Measurements from ENCODE around the gene FAM53B.

Gene FAM53B

GRCh38 chr10:124707144-124707467 lies 37.1 kb downstream of the FAM53B start:
- Histone ChIP-seq H3K27ac (replicated peaks; ENCODE audit: low read length) (no peak overlapping the region), H3K4me1 (ENCODE audit: control insufficient read depth in 2 of 2, insufficient read depth in 1 of 2, low read depth in 1 of 2, low read length in 2 of 2) (peaks cover 11 to 20% of the 10 kb centered on the region in 2 donors)
- no CpG with 5 or more reads among the region's 3 CpGs for WGBS, 2 donors (ENCODE audit: extremely low coverage in 2 of 2, insufficient read length in 2 of 2, insufficient replicate concordance in 1 of 2)

GRCh38 chr10:124706462-124707143 lies 37.6 kb downstream of the FAM53B start:
- no peaks in the 10 kb centered on the region for H3K27me3 ChIP-seq (ENCODE audit: control insufficient read depth in 3 of 3, insufficient read depth in 3 of 3, low read depth in 1 of 3, low read length in 3 of 3)
- H3K79me1 ChIP-seq (ENCODE audit: low read depth, low read length): peaks cover 2% of the 10 kb centered on the region
- H3K36me3 ChIP-seq (replicated peaks in 1 of 2; ENCODE audit: control insufficient read depth in 2 of 2, insufficient read depth in 2 of 2, low read length in 2 of 2): peaks cover 20 to 50% of the 10 kb centered on the region in 2 donors
- no peak overlapping the region for H4K8ac ChIP-seq (ENCODE audit: low read depth, low read length)
- H4K91ac ChIP-seq (ENCODE audit: low read depth, low read length, poor library complexity): no peak overlapping the region
- no CpG with 5 or more reads among the region's 9 CpGs for WGBS, 2 donors (ENCODE audit: extremely low coverage in 2 of 2, insufficient read length in 2 of 2, insufficient replicate concordance in 1 of 2)
- peak overlapping the region; percentile 1 for H3K18ac ChIP-seq (ENCODE audit: low read length)
- H2BK120ac ChIP-seq (ENCODE audit: low read depth, low read length): no peak overlapping the region
- no peak for DNase-seq (ENCODE audit: low spot score)
- no peak overlapping the region for H2BK12ac ChIP-seq (ENCODE audit: low read length)
- H3K27ac ChIP-seq (replicated peaks; ENCODE audit: low read length): no peak overlapping the region
- peak overlapping the region; percentile 39 for H3K9ac ChIP-seq (ENCODE audit: low read depth, low read length, poor library complexity)
- no peak overlapping the region for H3K4me3 ChIP-seq (ENCODE audit: low read length in 2 of 2)
- H3K4me2 ChIP-seq (ENCODE audit: insufficient read depth, low read length, poor library complexity, severe bottlenecking): no peak overlapping the region
- H2AFZ ChIP-seq (ENCODE audit: low read length): no peak overlapping the region
- H2AK5ac ChIP-seq (ENCODE audit: low read depth, low read length): no peak overlapping the region
- H2BK15ac ChIP-seq (ENCODE audit: low read length): no peak overlapping the region
- no peak overlapping the region for H3K14ac ChIP-seq (ENCODE audit: low read length)
- no peak overlapping the region for H3K4ac ChIP-seq (ENCODE audit: low read length)
- H2BK5ac ChIP-seq (ENCODE audit: low read length): no peak overlapping the region
- H3K9me3 ChIP-seq (replicated peaks in 1 of 2; ENCODE audit: control insufficient read depth in 2 of 2, insufficient read depth in 1 of 2, low read depth in 1 of 2, low read length in 2 of 2): no peaks in the 10 kb centered on the region
- H3K23ac ChIP-seq (ENCODE audit: low read depth, low read length, poor library complexity): no peak overlapping the region
- peaks cover 11 to 20% of the 10 kb centered on the region in 2 donors for H3K4me1 ChIP-seq (ENCODE audit: control insufficient read depth in 2 of 2, insufficient read depth in 1 of 2, low read depth in 1 of 2, low read length in 2 of 2)

More at GRCh38 chr10:124707144-124707467, 37.1 kb downstream of the FAM53B start:
- Histone ChIP-seq H2AK5ac (ENCODE audit: low read depth, low read length) (no peak overlapping the region), H3K4ac (ENCODE audit: low read length) (no peak overlapping the region), H3K18ac (ENCODE audit: low read length) (no peak overlapping the region), H4K8ac (ENCODE audit: low read depth, low read length) (no peak overlapping the region), H3K23ac (ENCODE audit: low read depth, low read length, poor library complexity) (no peak overlapping the region), H3K79me1 (ENCODE audit: low read depth, low read length) (peaks cover 2% of the 10 kb centered on the region), H4K91ac (ENCODE audit: low read depth, low read length, poor library complexity) (no peak overlapping the region), H3K4me3 (ENCODE audit: low read length in 2 of 2) (no peak overlapping the region), H3K4me2 (ENCODE audit: insufficient read depth, low read length, poor library complexity, severe bottlenecking) (no peak overlapping the region), H2BK120ac (ENCODE audit: low read depth, low read length) (no peak overlapping the region), H3K27me3 (ENCODE audit: control insufficient read depth in 3 of 3, insufficient read depth in 3 of 3, low read depth in 1 of 3, low read length in 3 of 3) (no peaks in the 10 kb centered on the region), H2BK15ac (ENCODE audit: low read length) (no peak overlapping the region), H3K9ac (ENCODE audit: low read depth, low read length, poor library complexity) (no peak overlapping the region), H2BK12ac (ENCODE audit: low read length) (no peak overlapping the region), H3K14ac (ENCODE audit: low read length) (no peak overlapping the region), H2BK5ac (ENCODE audit: low read length) (no peak overlapping the region), H2AFZ (ENCODE audit: low read length) (no peak overlapping the region), H3K36me3 (replicated peaks in 1 of 2; ENCODE audit: control insufficient read depth in 2 of 2, insufficient read depth in 2 of 2, low read length in 2 of 2) (peaks cover 20 to 45% of the 10 kb centered on the region in 2 donors), H3K9me3 (replicated peaks in 1 of 2; ENCODE audit: control insufficient read depth in 2 of 2, insufficient read depth in 1 of 2, low read depth in 1 of 2, low read length in 2 of 2) (no peaks in the 10 kb centered on the region)
- DNase-seq (ENCODE audit: low spot score): no peak

GRCh38 chr10:124705817-124706461 lies 38.2 kb downstream of the FAM53B start:
- H2BK120ac ChIP-seq (ENCODE audit: low read depth, low read length): no peak overlapping the region
- H2BK15ac ChIP-seq (ENCODE audit: low read length): no peak overlapping the region
- no peak overlapping the region for H4K8ac ChIP-seq (ENCODE audit: low read depth, low read length)
- H3K4me2 ChIP-seq (ENCODE audit: insufficient read depth, low read length, poor library complexity, severe bottlenecking): no peak overlapping the region
- H3K79me1 ChIP-seq (ENCODE audit: low read depth, low read length): peaks cover 2% of the 10 kb centered on the region
- peaks cover 21 to 57% of the 10 kb centered on the region in 2 donors for H3K36me3 ChIP-seq (replicated peaks in 1 of 2; ENCODE audit: control insufficient read depth in 2 of 2, insufficient read depth in 2 of 2, low read length in 2 of 2)
- no CpG with 5 or more reads among the region's 12 CpGs for WGBS, 2 donors (ENCODE audit: extremely low coverage in 2 of 2, insufficient read length in 2 of 2, insufficient replicate concordance in 1 of 2)
- H3K4me3 ChIP-seq (ENCODE audit: low read length in 2 of 2): no peak overlapping the region
- H3K9me3 ChIP-seq (replicated peaks in 1 of 2; ENCODE audit: control insufficient read depth in 2 of 2, insufficient read depth in 1 of 2, low read depth in 1 of 2, low read length in 2 of 2): no peaks in the 10 kb centered on the region
- no peak overlapping the region for H2AFZ ChIP-seq (ENCODE audit: low read length)
- H3K14ac ChIP-seq (ENCODE audit: low read length): no peak overlapping the region
- no peak overlapping the region for H3K27ac ChIP-seq (replicated peaks; ENCODE audit: low read length)
- H2BK12ac ChIP-seq (ENCODE audit: low read length): no peak overlapping the region
- H3K23ac ChIP-seq (ENCODE audit: low read depth, low read length, poor library complexity): no peak overlapping the region
- H3K27me3 ChIP-seq (ENCODE audit: control insufficient read depth in 3 of 3, insufficient read depth in 3 of 3, low read depth in 1 of 3, low read length in 3 of 3): no peaks in the 10 kb centered on the region
- peak overlapping the region; percentile 1 for H3K18ac ChIP-seq (ENCODE audit: low read length)
- no peak overlapping the region for H4K91ac ChIP-seq (ENCODE audit: low read depth, low read length, poor library complexity)
- DNase-seq (ENCODE audit: low spot score): no peak
- no peak overlapping the region for H2BK5ac ChIP-seq (ENCODE audit: low read length)
- H3K4me1 ChIP-seq (ENCODE audit: control insufficient read depth in 2 of 2, insufficient read depth in 1 of 2, low read depth in 1 of 2, low read length in 2 of 2): peaks cover 11 to 22% of the 10 kb centered on the region in 2 donors
- no peak overlapping the region for H3K4ac ChIP-seq (ENCODE audit: low read length)
- H3K9ac ChIP-seq (ENCODE audit: low read depth, low read length, poor library complexity): no peak overlapping the region
- no peak overlapping the region for H2AK5ac ChIP-seq (ENCODE audit: low read depth, low read length)

- H2BK12ac ChIP-seq (ENCODE audit: low read length): no peak overlapping the region
- no CpG with 5 or more reads among the region's 9 CpGs for WGBS, 2 donors (ENCODE audit: extremely low coverage in 2 of 2, insufficient read length in 2 of 2, insufficient replicate concordance in 1 of 2)
- DNase-seq (ENCODE audit: low spot score): no peak
- H3K36me3 ChIP-seq (replicated peaks in 1 of 2; ENCODE audit: control insufficient read depth in 2 of 2, insufficient read depth in 2 of 2, low read length in 2 of 2): peaks cover 21 to 63% of the 10 kb centered on the region in 2 donors
- no peak overlapping the region for H4K8ac ChIP-seq (ENCODE audit: low read depth, low read length)
- H3K18ac ChIP-seq (ENCODE audit: low read length): no peak overlapping the region
- peak overlapping the region; percentile 5 for H3K9ac ChIP-seq (ENCODE audit: low read depth, low read length, poor library complexity)
- H2AFZ ChIP-seq (ENCODE audit: low read length): no peak overlapping the region
- no peak overlapping the region for H3K27ac ChIP-seq (replicated peaks; ENCODE audit: low read length)
- no peak overlapping the region for H3K4me2 ChIP-seq (ENCODE audit: insufficient read depth, low read length, poor library complexity, severe bottlenecking)
- H3K23ac ChIP-seq (ENCODE audit: low read depth, low read length, poor library complexity): no peak overlapping the region
- peaks cover 11 to 22% of the 10 kb centered on the region in 2 donors for H3K4me1 ChIP-seq (ENCODE audit: control insufficient read depth in 2 of 2, insufficient read depth in 1 of 2, low read depth in 1 of 2, low read length in 2 of 2)
- no peak overlapping the region for H2BK120ac ChIP-seq (ENCODE audit: low read depth, low read length)
- H3K4me3 ChIP-seq (ENCODE audit: low read length in 2 of 2): no peak overlapping the region
- H3K4ac ChIP-seq (ENCODE audit: low read length): no peak overlapping the region
- H4K91ac ChIP-seq (ENCODE audit: low read depth, low read length, poor library complexity): no peak overlapping the region
- no peaks in the 10 kb centered on the region for H3K27me3 ChIP-seq (ENCODE audit: control insufficient read depth in 3 of 3, insufficient read depth in 3 of 3, low read depth in 1 of 3, low read length in 3 of 3)
- no peak overlapping the region for H2BK15ac ChIP-seq (ENCODE audit: low read length)
- H3K14ac ChIP-seq (ENCODE audit: low read length): no peak overlapping the region
- no peak overlapping the region for H2BK5ac ChIP-seq (ENCODE audit: low read length)
- no peaks in the 10 kb centered on the region for H3K9me3 ChIP-seq (replicated peaks in 1 of 2; ENCODE audit: control insufficient read depth in 2 of 2, insufficient read depth in 1 of 2, low read depth in 1 of 2, low read length in 2 of 2)
- H3K79me1 ChIP-seq (ENCODE audit: low read depth, low read length): peaks cover 2% of the 10 kb centered on the region
- H2AK5ac ChIP-seq (ENCODE audit: low read depth, low read length): no peak overlapping the region
Measured at GRCh38 chr10:124705381-124705740, 38.8 kb downstream of the FAM53B start.

Measured in neuronal stem cell (in vitro differentiated cells).